A673 (cell line): ENCODE data around the gene HSF2BP. TPM values are rescaled to one million over a fixed set of nuclear protein-coding genes. Genes with fewer than 3 reads are reported as not detected.
"Not testable (repeated sequence)": the region's sequence is repeated elsewhere in the genome, so short reads cannot be mapped to it uniquely, and the experiment has no call there.

Experiments
- BruUV-seq: library from RNA; stranded (reverse); fragments of 400-500 nt; replicated peaks from 2 replicates; lab custom pipeline; 2021; lab: Mats Ljungman, UMichigan
- CTCF ChIA-PET: fragments of 300-600 bp; sonication (Branson Sonifier 250); formaldehyde crosslinking; loops from one replicate; lab custom pipeline; 2022; ENCODE audit warnings: antibody characterized with exemption; lab: Charles Lee
- POLR2A ChIA-PET: fragments of 300-600 bp; sonication (Branson Sonifier 250); formaldehyde crosslinking; loops from one replicate; lab custom pipeline; 2022; ENCODE audit warnings: antibody characterized with exemption; ENCODE audit not compliant: low non-redundant PET; lab: Charles Lee
- DNase-seq: peaks from one replicate; pipeline ENCODE4 v3.0.0-alpha.2; 2015; ENCODE audit warnings: low spot score
- H3K27ac ChIP-seq: fragments of 200-600 bp; sonication (generic); 2 replicates; pipeline ENCODE4 v1.5.1; 2016; ENCODE audit warnings: mixed run types, low read depth, mild to moderate bottlenecking, mixed read lengths, antibody characterized with exemption, low read length; ENCODE audit not compliant: poor library complexity, severe bottlenecking
- H3K27me3 ChIP-seq: fragments of 200-600 bp; sonication (generic); replicated peaks from 2 replicates; pipeline ENCODE4 v1.6.1; 2017; ENCODE audit warnings: mixed run types, low read depth, mild to moderate bottlenecking, mixed read lengths, antibody characterized with exemption, low read length; ENCODE audit not compliant: insufficient read depth, poor library complexity
- H3K36me3 ChIP-seq: fragments of 200-600 bp; sonication (generic); 2 replicates; pipeline ENCODE4 v1.6.1; 2016; ENCODE audit warnings: mixed run types, mild to moderate bottlenecking, mixed read lengths, antibody characterized with exemption, low read length; ENCODE audit not compliant: insufficient read depth, poor library complexity, severe bottlenecking
- H3K4me1 ChIP-seq: fragments of 200-600 bp; sonication (generic); 2 replicates; pipeline ENCODE4 v1.6.1; 2017; ENCODE audit warnings: mixed run types, mild to moderate bottlenecking, mixed read lengths, antibody characterized with exemption, low read length; ENCODE audit not compliant: insufficient read depth, poor library complexity, severe bottlenecking
- H3K4me3 ChIP-seq: fragments of 200-600 bp; sonication (generic); 2 replicates; pipeline ENCODE4 v1.5.1; 2016; ENCODE audit warnings: low read depth, mixed run types, mild to moderate bottlenecking, mixed read lengths, low read length; ENCODE audit not compliant: poor library complexity, severe bottlenecking
- H3K9me3 ChIP-seq: fragments of 200-600 bp; sonication (generic); 2 replicates; pipeline ENCODE4 v1.6.1; 2016; ENCODE audit warnings: mixed run types, low read depth, mild to moderate bottlenecking, mixed read lengths, antibody characterized with exemption, low read length; ENCODE audit not compliant: poor library complexity, severe bottlenecking
- CTCF ChIP-seq: fragments of 300-800, 200-600 bp; sonication (generic); conservative IDR thresholded peaks from 2 replicates; pipeline ENCODE4 v1.5.1; 2017; ENCODE audit warnings: low read depth, mild to moderate bottlenecking, antibody characterized with exemption, low read length, moderate library complexity, mixed read lengths
- EZH2 ChIP-seq: fragments of 200-600 bp; sonication (generic); IDR thresholded peaks from 2 replicates; pipeline ENCODE4 v1.6.1; 2017; ENCODE audit warnings: borderline replicate concordance, low read depth, mild to moderate bottlenecking, mixed read lengths, antibody characterized with exemption, low read length; ENCODE audit not compliant: poor library complexity, severe bottlenecking
- intact Hi-C: fragments of 100-400 bp; cut with micrococcal nuclease; formaldehyde crosslinking; loops from one replicate; pipeline ENCODE4 v1.10.0; 2022; ENCODE audit not compliant: unreplicated experiment
- total RNA-seq: library from RNA; stranded (reverse); gene quantifications from 2 replicates; pipeline ENCODE4 v1.2.3, GENCODE V29; 2021

Gene HSF2BP
- total RNA-seq, 1 experiment from 2014 or later, result 2.4 TPM

GRCh38 chr21:43699933-43700599 is 40.8 kb upstream of the HSF2BP start:
- Histone ChIP-seq H3K9me3 (no peaks in the 10 kb centered on the region), H3K4me3 (no peak overlapping the region), H3K27ac (no peak overlapping the region), H3K4me1 (peaks cover 6% of the 10 kb centered on the region), H3K36me3 (peaks cover 9% of the 10 kb centered on the region), H3K27me3 (no peaks in the 10 kb centered on the region)
- intact Hi-C loops, result no loop called here
- no peak for DNase-seq
- BruUV-seq, result no TSS peak
- TF ChIP-seq CTCF (no peak), EZH2 (no peak)
- ChIA-PET POLR2A (no interaction called here), CTCF (no interaction called here)

GRCh38 chr21:43699492-43699777 is 40.1 kb upstream of the HSF2BP start:
- CTCF ChIA-PET, H3K27ac ChIP-seq, H3K4me1 ChIP-seq, BruUV-seq, DNase-seq, H3K9me3 ChIP-seq, intact Hi-C loops, H3K27me3 ChIP-seq, H3K4me3 ChIP-seq, POLR2A ChIA-PET: not testable (repeated sequence)
- H3K36me3 ChIP-seq, result peaks cover 15% of the 10 kb centered on the region

- no TSS peak for BruUV-seq
- TF ChIP-seq EZH2 (no peak), CTCF (no peak)
- H3K9me3 ChIP-seq, result no peaks in the 10 kb centered on the region
- peaks cover 20% of the 10 kb centered on the region for H3K36me3 ChIP-seq
- H3K4me1 ChIP-seq, result peaks cover 2% of the 10 kb centered on the region
- no peak overlapping the region for H3K27ac ChIP-seq
- ChIA-PET CTCF (no interaction called here), POLR2A (interaction anchor here (0.7 kb wide), 1 partner anchor 370 kb away, joined by 11 read pairs; no protein-coding TSS in a partner anchor)
- H3K27me3 ChIP-seq, result no peaks in the 10 kb centered on the region
- H3K4me3 ChIP-seq, result no peak overlapping the region
- intact Hi-C loops, result no loop called here
- DNase-seq, result no peak
Observed at GRCh38 chr21:43697758-43698643, 38.7 kb upstream of the HSF2BP start.
